ENCODE data around the gene FCGR3B.
"Not testable (repeated sequence)": the region's sequence is repeated elsewhere in the genome, so short reads cannot be mapped to it uniquely, and the experiment has no call there.

The FCGR3B gene

GRCh38 chr1:161631076-161631475 is at the start of gene FCGR3B:
FCGR3B (minus strand) TSS chr1:161631176; CDS start chr1:161631094, 82 bp downstream.
- no peak for DNase-seq (ENCODE audit: low read depth)

DNA sequence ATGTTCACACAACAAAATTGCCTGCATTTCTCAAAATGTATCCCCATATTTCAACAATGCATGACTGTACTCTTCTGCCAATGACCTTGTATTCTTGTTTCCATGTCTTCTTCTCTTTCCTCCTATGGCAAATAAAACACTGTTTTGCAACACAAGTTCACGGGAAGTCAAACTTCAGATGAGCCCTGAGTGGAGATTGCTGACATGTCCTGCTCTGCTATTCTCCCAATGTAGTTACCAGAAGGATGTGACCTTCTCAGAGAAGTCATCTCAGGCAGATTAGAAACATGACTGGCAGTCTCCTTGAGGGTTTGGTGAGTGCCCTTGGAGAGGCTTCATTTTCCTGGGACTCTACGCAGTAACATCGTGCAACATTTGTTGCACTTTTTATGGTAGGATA is 47.5 kb upstream of the FCGR3B start:
- no peak for DNase-seq (ENCODE audit: low read depth)

- no peak for DNase-seq (ENCODE audit: low read depth)
These were observed 46.1 kb upstream of the FCGR3B start for GRCh38 chr1:161676958-161677689.

GRCh38 chr1:161676441-161676840 is 45.5 kb upstream of the FCGR3B start:
- DNase-seq (ENCODE audit: low read depth) = no peak

- DNase-seq (ENCODE audit: low read depth) = not testable (repeated sequence)
These were observed 43.9 kb upstream of the FCGR3B start for GRCh38 chr1:161674908-161675307.

- not testable (repeated sequence) for DNase-seq (ENCODE audit: low read depth)
These were observed 43.5 kb upstream of the FCGR3B start for GRCh38 chr1:161674447-161674846.

DNA sequence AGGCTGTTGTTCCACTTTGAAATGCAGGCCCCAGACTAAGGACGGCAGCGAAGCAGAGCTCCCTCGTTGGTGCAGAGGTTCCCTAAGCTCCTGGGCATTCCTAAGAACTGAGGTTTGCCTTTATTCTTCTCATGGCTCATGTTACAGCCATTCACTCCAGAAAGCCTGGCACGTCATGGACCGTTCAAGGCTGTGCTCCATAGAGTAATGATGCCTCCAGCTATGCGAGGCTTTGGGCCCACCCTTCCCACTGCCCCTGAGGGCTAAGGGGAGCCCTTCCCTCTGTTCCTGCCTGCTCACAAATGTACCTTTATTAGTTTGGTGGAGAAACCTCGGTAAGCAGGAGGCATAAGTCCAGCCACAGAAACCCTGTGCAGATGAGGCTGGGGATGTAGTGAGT is 42.5 kb upstream of the FCGR3B start:
- peak; percentile 34 for DNase-seq (ENCODE audit: low read depth)

DNA sequence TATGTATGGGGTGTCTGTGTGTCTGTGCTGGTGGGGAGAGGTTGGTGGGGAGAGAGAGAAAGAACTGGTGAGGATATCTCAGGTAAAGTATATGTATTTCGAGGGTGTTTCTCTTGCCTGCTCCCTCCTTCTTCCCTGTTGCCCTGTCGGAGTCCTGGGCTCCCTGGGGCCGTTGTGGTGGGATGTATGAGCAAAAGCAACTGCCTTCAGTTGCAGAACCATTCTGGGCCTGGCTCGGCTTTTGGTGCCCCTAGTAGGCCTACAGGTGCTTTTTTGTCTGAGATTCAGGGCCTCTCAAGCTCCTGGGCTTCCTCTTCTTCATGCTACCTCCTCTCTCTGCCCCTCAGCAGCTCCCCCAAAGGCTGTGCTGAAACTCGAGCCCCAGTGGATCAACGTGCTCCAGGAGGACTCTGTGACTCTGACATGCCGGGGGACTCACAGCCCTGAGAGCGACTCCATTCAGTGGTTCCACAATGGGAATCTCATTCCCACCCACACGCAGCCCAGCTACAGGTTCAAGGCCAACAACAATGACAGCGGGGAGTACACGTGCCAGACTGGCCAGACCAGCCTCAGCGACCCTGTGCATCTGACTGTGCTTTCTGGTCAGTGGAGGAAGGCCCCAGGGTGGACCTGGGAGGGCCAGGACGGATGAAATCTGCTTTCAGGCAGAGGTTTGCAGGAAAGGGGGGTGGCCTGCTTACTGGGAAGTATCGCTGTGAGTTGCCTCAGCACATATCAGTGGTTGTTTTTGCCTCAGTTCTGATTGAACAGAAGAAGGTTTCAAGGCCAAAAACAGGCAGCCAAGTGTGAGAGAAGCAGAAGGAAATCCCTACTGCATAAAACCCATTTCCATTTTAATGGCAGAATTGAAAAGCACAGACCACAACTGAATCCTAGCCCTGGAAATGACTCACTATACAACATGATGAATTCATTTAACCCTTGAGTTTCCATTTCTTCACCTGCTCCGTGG is 40.4 kb upstream of the FCGR3B start:
- peak; percentile 28 for DNase-seq (ENCODE audit: low read depth)

- DNase-seq (ENCODE audit: low read depth) = not testable (repeated sequence)
These were observed 33.7 kb upstream of the FCGR3B start for GRCh38 chr1:161664689-161665088.

- DNase-seq (ENCODE audit: low read depth) = not testable (repeated sequence)
These were observed 32.6 kb upstream of the FCGR3B start for GRCh38 chr1:161663569-161663968.

- not testable (repeated sequence) for DNase-seq (ENCODE audit: low read depth)
These were observed 31.8 kb upstream of the FCGR3B start, which contains the start of gene FCGR2B for GRCh38 chr1:161662684-161663339. FCGR2B (plus strand) TSS chr1:161663143; CDS start chr1:161663242, 99 bp downstream.

DNA sequence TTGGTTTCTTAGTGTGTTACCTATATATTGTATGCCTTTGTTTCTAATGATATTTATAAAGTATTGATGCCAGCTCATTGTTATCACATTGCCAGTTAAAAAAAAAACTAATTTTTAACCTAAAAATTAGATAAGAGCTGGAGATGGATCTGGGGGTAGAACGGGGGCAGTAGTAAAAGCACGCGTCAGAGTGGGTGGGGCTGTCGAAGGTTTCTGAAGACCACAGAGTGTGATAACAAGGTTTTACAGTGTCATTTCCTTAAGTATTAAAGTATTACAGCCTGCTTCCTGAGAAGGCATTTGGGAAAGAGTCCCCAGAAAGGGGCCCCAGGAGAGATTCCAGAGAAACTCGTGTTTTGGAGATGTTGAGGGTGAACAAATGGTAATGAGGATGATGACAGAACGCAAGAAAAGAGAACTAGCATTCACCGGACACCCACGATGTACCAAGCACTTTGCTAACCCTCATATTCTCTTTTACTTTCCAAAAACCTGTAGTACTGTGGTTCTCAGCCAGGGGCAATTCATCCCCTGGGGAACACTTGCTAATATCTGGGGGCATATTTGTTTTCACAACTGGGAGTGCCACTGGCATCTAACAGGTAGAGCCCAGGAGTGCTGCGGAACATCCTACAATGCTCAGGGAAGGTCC is 30.8 kb upstream of the FCGR3B start:
- DNase-seq (ENCODE audit: low read depth) = not testable (repeated sequence)

DNA sequence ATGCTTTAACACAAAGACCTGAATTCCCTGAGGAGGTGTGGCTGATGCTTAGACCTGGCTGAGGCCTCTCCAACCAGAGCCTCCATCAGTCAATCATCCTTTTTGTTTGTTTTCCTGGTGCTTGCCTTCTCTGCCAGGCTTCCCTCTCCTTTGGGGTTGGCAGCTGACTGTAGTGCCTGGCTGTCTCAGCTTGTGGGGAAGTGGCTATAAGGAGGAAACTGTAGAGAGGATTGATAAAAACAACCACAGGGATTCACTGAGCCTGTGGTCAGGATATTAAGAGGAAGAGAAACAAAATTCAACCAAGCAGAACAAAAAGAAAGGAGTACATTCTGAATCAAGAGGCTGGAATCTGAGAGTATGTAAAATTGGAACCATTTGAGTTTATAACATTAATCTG is 27.5 kb upstream of the FCGR3B start:
- not testable (repeated sequence) for DNase-seq (ENCODE audit: low read depth)

- DNase-seq (ENCODE audit: low read depth) = not testable (repeated sequence)
These were observed 23.0 kb upstream of the FCGR3B start for GRCh38 chr1:161653971-161654370.

DNA sequence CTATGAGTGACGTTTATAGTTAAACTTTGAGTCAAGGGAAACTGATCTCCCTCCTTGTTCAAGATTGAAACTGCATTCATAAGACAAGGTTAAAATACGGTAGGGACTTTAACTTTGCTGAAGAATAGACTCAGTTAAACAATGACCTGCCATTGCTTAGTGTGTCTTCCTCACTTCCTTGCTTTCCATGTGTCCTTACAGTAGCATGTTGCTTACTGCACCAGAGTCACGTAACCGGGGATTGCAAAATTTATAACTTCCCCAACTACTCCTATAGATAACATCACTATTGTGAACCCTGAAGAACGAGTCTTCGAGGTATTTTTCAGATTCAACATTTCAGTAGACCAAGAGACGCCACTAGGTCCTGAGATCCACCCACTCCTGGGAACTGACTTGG is 22.6 kb upstream of the FCGR3B start:
- not testable (repeated sequence) for DNase-seq (ENCODE audit: low read depth)

DNA sequence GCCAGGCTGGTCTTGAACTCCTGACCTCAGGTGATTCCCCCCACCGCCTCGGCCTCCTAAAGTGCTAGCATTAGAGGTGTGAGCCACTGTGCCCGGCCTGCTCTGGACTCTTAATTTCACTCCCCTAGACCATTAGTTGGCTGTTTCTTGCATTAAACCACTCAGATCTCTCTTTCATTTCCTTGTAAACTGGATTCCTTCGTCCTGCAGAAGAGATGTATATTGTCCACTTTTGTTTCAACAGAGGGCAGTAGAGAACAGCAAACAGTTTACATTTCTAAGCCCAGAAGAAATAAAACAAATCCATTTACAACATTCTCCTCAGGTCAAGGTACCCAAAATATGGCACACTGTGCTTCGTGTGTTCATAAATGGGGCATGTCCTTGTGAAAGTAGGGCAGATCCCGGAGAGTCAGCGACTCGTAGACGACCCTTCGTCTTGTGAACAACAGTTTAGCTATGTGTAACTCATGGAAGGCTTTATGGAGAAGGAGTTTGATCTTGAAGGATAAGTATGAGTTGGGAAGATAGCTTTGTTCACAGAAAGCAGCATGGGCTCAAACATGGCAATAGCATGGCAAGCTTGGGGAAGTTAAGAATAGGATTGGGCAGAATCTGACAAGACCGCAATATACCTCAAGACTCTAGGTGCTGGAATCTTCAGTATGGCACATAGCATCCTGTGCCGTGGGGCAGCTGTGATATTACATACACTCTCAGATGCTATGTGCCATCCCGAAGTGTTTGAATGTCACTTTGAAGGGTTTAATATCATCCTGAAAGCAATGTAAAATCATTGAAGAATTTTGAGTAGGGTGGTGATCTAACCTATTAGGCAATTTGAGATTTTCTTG is 16.8 kb upstream of the FCGR3B start:
- DNase-seq (ENCODE audit: low read depth) = peak; percentile 50

GRCh38 chr1:161644855-161645254 is 13.9 kb upstream of the FCGR3B start:
- not testable (repeated sequence) for DNase-seq (ENCODE audit: low read depth)

GRCh38 chr1:161643481-161644208 is 12.7 kb upstream of the FCGR3B start:
- DNase-seq (ENCODE audit: low read depth) = not testable (repeated sequence)

DNA sequence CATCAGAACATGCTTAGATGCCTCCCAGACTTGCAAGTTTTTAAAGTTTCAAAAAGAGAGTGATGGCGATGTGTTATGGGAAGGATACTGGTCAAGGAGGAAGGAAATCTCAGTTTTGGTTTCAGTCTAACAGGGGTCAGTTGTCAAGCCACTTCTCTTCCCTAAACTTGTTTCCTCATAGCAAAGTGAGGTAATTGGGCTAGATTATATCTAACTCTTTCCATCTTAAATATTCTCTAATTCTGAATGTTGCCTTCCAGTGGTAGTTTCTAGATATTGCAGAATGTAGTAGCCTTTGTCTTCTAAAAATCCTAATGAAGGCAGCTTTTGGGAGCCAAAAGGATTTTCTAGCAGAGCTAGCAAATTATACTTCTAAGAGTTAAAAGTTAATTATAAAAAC is 11.7 kb upstream of the FCGR3B start:
- DNase-seq (ENCODE audit: low read depth) = peak; percentile 28

DNA sequence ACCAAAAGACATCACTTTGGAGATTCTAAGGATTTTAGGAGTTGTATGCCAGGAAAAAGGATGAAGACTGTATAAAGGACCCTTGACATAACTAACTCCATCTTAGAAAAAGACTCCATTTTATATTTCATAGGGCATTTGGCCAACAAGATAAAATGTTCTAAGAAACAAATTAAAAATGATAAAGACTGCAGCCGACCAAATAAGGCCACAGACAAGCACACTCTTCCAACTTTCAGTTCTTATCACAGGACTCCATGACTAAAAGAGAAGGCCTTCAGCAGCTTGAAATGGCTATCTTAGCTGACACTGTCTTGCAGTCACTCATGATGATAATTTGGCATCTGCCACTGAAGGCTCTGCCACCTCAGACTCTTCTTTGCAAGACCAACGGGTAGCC is 8.2 kb upstream of the FCGR3B start:
- not testable (repeated sequence) for DNase-seq (ENCODE audit: low read depth)

Measured in iris pigment epithelial cell (primary cell).